HepG2 (cell line): ENCODE data around the gene OPRL1. TPM values are rescaled to one million over a fixed set of nuclear protein-coding genes. Genes with fewer than 3 reads are reported as not detected.

Experiments used
- ASH2L ChIP-seq: fragments of 300-600, 200-600 bp; sonication (generic); IDR thresholded peaks from 2 replicates; pipeline ENCODE4 v1.7.0; 2017; ENCODE audit warnings: low read depth, mild to moderate bottlenecking, moderate library complexity, mixed read lengths, low read length; ENCODE audit not compliant: insufficient read length
- BRCA1 ChIP-seq: sonication (generic); formaldehyde crosslinking; IDR thresholded peaks from 2 replicates; pipeline ENCODE4 v1.4.0; 2020; ENCODE audit warnings: missing genetic modification reagents
- CBX1 ChIP-seq: IDR thresholded peaks from one replicate; pipeline ENCODE4 v1.6.1; 2016; ENCODE audit warnings: antibody characterized with exemption, low read depth
- DNMT1 ChIP-seq: sonication (generic); formaldehyde crosslinking; IDR thresholded peaks from 2 replicates; pipeline ENCODE4 v1.5.1; 2020; ENCODE audit warnings: mild to moderate bottlenecking, missing genetic modification reagents
- HIVEP1 ChIP-seq: sonication (generic); formaldehyde crosslinking; IDR thresholded peaks from 2 replicates; pipeline ENCODE4 v1.4.0; 2020; ENCODE audit warnings: mild to moderate bottlenecking, missing genetic modification reagents
- NPAS2 ChIP-seq: sonication (generic); formaldehyde crosslinking; IDR thresholded peaks from 2 replicates; pipeline ENCODE4 v1.8.0; 2022; ENCODE audit warnings: mild to moderate bottlenecking, missing genetic modification reagents, borderline replicate concordance
- PHF21A ChIP-seq: sonication (generic); formaldehyde crosslinking; IDR thresholded peaks from 2 replicates; pipeline ENCODE4 v1.5.0; 2020; ENCODE audit warnings: mild to moderate bottlenecking, missing genetic modification reagents
- PPARG ChIP-seq: conservative IDR thresholded peaks from 2 replicates; pipeline ENCODE4 v1.6.1; 2016; ENCODE audit warnings: missing biosample characterization, missing genetic modification reagents
- SRSF9 ChIP-seq: fragments of 200-400 bp; formaldehyde crosslinking; IDR thresholded peaks from 2 replicates; pipeline ENCODE4 v1.6.1; 2018; ENCODE audit warnings: borderline replicate concordance, mild to moderate bottlenecking, low read depth, low read length; ENCODE audit not compliant: insufficient read depth, poor library complexity, severe bottlenecking
- TFAP4 ChIP-seq: sonication (generic); IDR thresholded peaks from 2 replicates; pipeline ENCODE4 v1.6.1; 2016; ENCODE audit warnings: low read depth, borderline replicate concordance
- UBTF ChIP-seq: sonication (generic); formaldehyde crosslinking; IDR thresholded peaks from 2 replicates; pipeline ENCODE4 v1.4.0; 2020; ENCODE audit warnings: mild to moderate bottlenecking, missing genetic modification reagents
- ZBTB7B ChIP-seq: sonication (generic); formaldehyde crosslinking; IDR thresholded peaks from 2 replicates; pipeline ENCODE4 v1.4.0; 2020; ENCODE audit warnings: missing genetic modification reagents
- ZKSCAN1 ChIP-seq: fragments of 150-350 bp; IDR thresholded peaks from 2 replicates; pipeline ENCODE4 v1.6.1; 2014; ENCODE audit warnings: low read length
- ZNF205 ChIP-seq: IDR thresholded peaks from 2 replicates; pipeline ENCODE4 v1.6.1; 2018; ENCODE audit warnings: missing biosample characterization, missing genetic modification reagents
- ZNF646 ChIP-seq: sonication (generic); formaldehyde crosslinking; IDR thresholded peaks from 2 replicates; pipeline ENCODE4 v1.9.0; 2021; ENCODE audit warnings: mild to moderate bottlenecking, missing genetic modification reagents
- ZNF670 ChIP-seq: sonication (generic); formaldehyde crosslinking; IDR thresholded peaks from 2 replicates; pipeline ENCODE4 v1.8.0; 2022; ENCODE audit warnings: mild to moderate bottlenecking, missing genetic modification reagents, borderline replicate concordance
- ZNF747 ChIP-seq: sonication (generic); formaldehyde crosslinking; IDR thresholded peaks from 2 replicates; pipeline ENCODE4 v1.8.1; 2023; ENCODE audit warnings: missing genetic modification reagents, mild to moderate bottlenecking, borderline replicate concordance
- ZNF75D ChIP-seq: sonication (generic); formaldehyde crosslinking; IDR thresholded peaks from 2 replicates; pipeline ENCODE4 v1.8.1; 2023; ENCODE audit warnings: missing genetic modification reagents, mild to moderate bottlenecking, borderline replicate concordance
- ZNF772 ChIP-seq: sonication (generic); formaldehyde crosslinking; IDR thresholded peaks from 2 replicates; pipeline ENCODE4 v1.5.0; 2020; ENCODE audit warnings: mild to moderate bottlenecking, missing genetic modification reagents
- ZSCAN20 ChIP-seq: sonication (generic); formaldehyde crosslinking; IDR thresholded peaks from 2 replicates; pipeline ENCODE4 v1.4.0; 2020; ENCODE audit warnings: missing genetic modification reagents, mild to moderate bottlenecking, borderline replicate concordance
- polyA plus RNA-seq, 8 experiments: library from polyadenylated mRNA; depleted of rRNA in 3 of 8; stranded (reverse) in 7 of 8; unstranded in 1 of 8; fragments of >200 nt; fragmentation: Illumina TruSeq in 4 of 8; extraction: Trizol in 4 of 8; gene quantifications; 2 replicates each; pipeline versions ENCODE4 v1.2.1 to v1.2.3, GENCODE V29; 2011 to 2016; ENCODE audit warnings: low read depth in 4 of 8, missing spikeins in 1 of 8, mixed read lengths in 1 of 8; ENCODE audit not compliant: insufficient read depth in 1 of 8
- total RNA-seq, 5 experiments: library from RNA; depleted of rRNA; stranded (reverse); fragments of >200 nt; fragmentation: Illumina TruSeq; extraction: Trizol; gene quantifications; 2 replicates each; pipeline ENCODE4 v1.2.3, GENCODE V29; 2016; ENCODE audit warnings: low read depth in 1 of 5

Gene OPRL1
- total and polyA plus RNA-seq, 2 of the 13 experiments (the other 11 are each of a cell fraction or from before 2014, with no cell fraction given): 0.35 to 0.71 TPM

GRCh38 chr20:64093013-64093503 lies 13.2 kb downstream of the OPRL1 start (continued):
- TF ChIP-seq PPARG (CRISPR knock-in tag) (no peak), ASH2L (no peak), ZNF205 (no peak), ZNF670 (CRISPR knock-in tag) (no peak), UBTF (CRISPR knock-in tag) (no peak), BRCA1 (no peak), ZNF772 (no peak), CBX1 (no peak), ZNF646 (CRISPR knock-in tag) (no peak), ZKSCAN1 (no peak), ZBTB7B (CRISPR knock-in tag) (peak; percentile 59; the same call in 1 of the 2 replicates), HIVEP1 (CRISPR knock-in tag) (no peak), PHF21A (CRISPR knock-in tag) (0 out of 2 replicates have a peak, but pooled peaks have one; percentile 30), ZSCAN20 (CRISPR knock-in tag) (no peak), TFAP4 (no peak), NPAS2 (CRISPR knock-in tag) (no peak), DNMT1 (CRISPR knock-in tag) (no peak), SRSF9 (no peak), ZNF75D (CRISPR knock-in tag) (no peak), ZNF747 (CRISPR knock-in tag) (no peak)
